ENCODE results near the gene ABCA2.

ABCA2 gene

GRCh38 chr9:137015976-137016375, 12.1 kb downstream of the ABCA2 start:
- no peak for TF ChIP-seq CTCF (IDR thresholded peaks at IDR 0.05; ENCODE audit: insufficient read depth, low read length, missing control alignments)
- ChIA-PET CTCF (interaction anchor here (1.5 to 3.6 kb wide), 3 partner anchors 10 to 15 kb away, joined by 3 to 22 read pairs (median 4); partner anchors contain the start of gene ABCA2), POLR2A (no interaction called here)
- no peak overlapping the region for H3K4me3 ChIP-seq (ENCODE audit: low read depth, low read length)
- no peak for DNase-seq (ENCODE audit: low read depth, low spot score)

- CTCF ChIA-PET = interaction anchor here (0.7 to 3.6 kb wide), 3 partner anchors 9 to 14 kb away, joined by 3 to 22 read pairs (median 4); partner anchors contain the start of gene ABCA2
- POLR2A ChIA-PET = no interaction called here
Measured at GRCh38 chr9:137015540-137015930, 12.5 kb downstream of the ABCA2 start.

GRCh38 chr9:137014776-137015539, 13.1 kb downstream of the ABCA2 start:
- ChIA-PET CTCF (interaction anchor here (0.7 to 1.6 kb wide), 2 partner anchors 9 to 14 kb away, joined by 3 to 4 read pairs; no protein-coding TSS in a partner anchor), POLR2A (no interaction called here)
- H3K4me3 ChIP-seq (ENCODE audit: low read depth, low read length) = no peak overlapping the region

More at GRCh38 chr9:137015540-137015930, 12.5 kb downstream of the ABCA2 start:
- H3K4me3 ChIP-seq (ENCODE audit: low read depth, low read length) = no peak overlapping the region
- no peak for DNase-seq (ENCODE audit: low read depth, low spot score)
- TF ChIP-seq CTCF (IDR thresholded peaks at IDR 0.05; ENCODE audit: insufficient read depth, low read length, missing control alignments) = no peak

GRCh38 chr9:137014166-137014565, 13.9 kb downstream of the ABCA2 start:
- no peak overlapping the region for H3K4me3 ChIP-seq (ENCODE audit: low read depth, low read length)
- CTCF ChIA-PET = interaction anchor here (1.4 kb wide), 1 partner anchor 15 kb away, joined by 3 read pairs; no protein-coding TSS in a partner anchor
- no peak for DNase-seq (ENCODE audit: low read depth, low spot score)
- POLR2A ChIA-PET = no interaction called here
- no peak for TF ChIP-seq CTCF (IDR thresholded peaks at IDR 0.05; ENCODE audit: insufficient read depth, low read length, missing control alignments)

More at GRCh38 chr9:137014776-137015539, 13.1 kb downstream of the ABCA2 start:
- no peak for TF ChIP-seq CTCF (IDR thresholded peaks at IDR 0.05; ENCODE audit: insufficient read depth, low read length, missing control alignments)
- DNase-seq (ENCODE audit: low read depth, low spot score) = no peak

- POLR2A ChIA-PET = no interaction called here
- DNase-seq (ENCODE audit: low read depth, low spot score) = no peak
- CTCF ChIA-PET = interaction anchor here (1.4 kb wide), 1 partner anchor 16 kb away, joined by 3 read pairs; no protein-coding TSS in a partner anchor
- no peak overlapping the region for H3K4me3 ChIP-seq (ENCODE audit: low read depth, low read length)
- TF ChIP-seq CTCF (IDR thresholded peaks at IDR 0.05; ENCODE audit: insufficient read depth, low read length, missing control alignments) = no peak
Measured at GRCh38 chr9:137013571-137013940, 14.5 kb downstream of the ABCA2 start.
